GM13976 (cell line): Measurements from ENCODE around the gene AGFG1.

Source experiments
- DNase-seq: peaks from one replicate; pipeline ENCODE4 v3.0.0; 2012; ENCODE audit warnings: low spot score
- CTCF ChIP-seq: IDR thresholded peaks from 2 replicates; pipeline ENCODE4 v1.5.1; 2012; ENCODE audit warnings: borderline replicate concordance, mild to moderate bottlenecking; ENCODE audit not compliant: insufficient read depth; ENCODE audit errors: extremely low read depth, missing control alignments, control extremely low read depth
- in situ Hi-C: fragments of 300-500 bp; cut with MboI; formaldehyde crosslinking; loops from one replicate; pipeline ENCODE4 v1.12.0; 2022; ENCODE audit warnings: low sequenced_read_pairs, mixed read lengths, inconsistent platforms; ENCODE audit not compliant: unreplicated experiment

AGFG1 gene

GRCh38 chr2:227608561-227609338 lies 136.8 kb downstream of the AGFG1 start:
- TF ChIP-seq CTCF: no peak
- in situ Hi-C loops: no loop called here
- DNase-seq: peak; percentile 51

GRCh38 chr2:227610123-227610522 lies 138.2 kb downstream of the AGFG1 start:
- in situ Hi-C loops: no loop called here

More at GRCh38 chr2:227610123-227610522, 138.2 kb downstream of the AGFG1 start:
- TF ChIP-seq CTCF: no peak
- no peak for DNase-seq
